ENCODE results near the gene TCEA2.

The TCEA2 gene

GRCh38 chr20:64067733-64068307 is 4.8 kb downstream of the TCEA2 start:
- H3K27me3 ChIP-seq (replicated peaks; ENCODE audit: control insufficient read depth, insufficient read depth, low read length, poor library complexity, severe bottlenecking), result no peaks in the 10 kb centered on the region
- H3K4me3 ChIP-seq (ENCODE audit: insufficient read depth, low read depth, low read length, poor library complexity, severe bottlenecking), result no peak overlapping the region
- H3K9me3 ChIP-seq (ENCODE audit: control insufficient read depth, low read length), result no peaks in the 10 kb centered on the region
- H3K27ac ChIP-seq (ENCODE audit: insufficient read depth, low read length, poor library complexity, severe bottlenecking), result no peak overlapping the region
- no peak for DNase-seq
- H3K36me3 ChIP-seq (ENCODE audit: control insufficient read depth, insufficient read depth, low read length), result peaks cover 10% of the 10 kb centered on the region
- peaks cover 48% of the 10 kb centered on the region for H3K4me1 ChIP-seq (ENCODE audit: control insufficient read depth, insufficient read depth, low read length, poor library complexity, severe bottlenecking)

GRCh38 chr20:64068386-64069208 is 5.6 kb downstream of the TCEA2 start:
- H3K4me1 ChIP-seq (ENCODE audit: control insufficient read depth, insufficient read depth, low read length, poor library complexity, severe bottlenecking), result peaks cover 43% of the 10 kb centered on the region

GRCh38 chr20:64069209-64069613 is 6.2 kb downstream of the TCEA2 start:
- Histone ChIP-seq H3K27ac (ENCODE audit: insufficient read depth, low read length, poor library complexity, severe bottlenecking) (no peak overlapping the region), H3K4me3 (ENCODE audit: insufficient read depth, low read depth, low read length, poor library complexity, severe bottlenecking) (no peak overlapping the region), H3K9me3 (ENCODE audit: control insufficient read depth, low read length) (no peaks in the 10 kb centered on the region), H3K4me1 (ENCODE audit: control insufficient read depth, insufficient read depth, low read length, poor library complexity, severe bottlenecking) (peaks cover 36% of the 10 kb centered on the region), H3K27me3 (replicated peaks; ENCODE audit: control insufficient read depth, insufficient read depth, low read length, poor library complexity, severe bottlenecking) (no peaks in the 10 kb centered on the region), H3K36me3 (ENCODE audit: control insufficient read depth, insufficient read depth, low read length) (peaks cover 24% of the 10 kb centered on the region)
- no peak for DNase-seq

More at GRCh38 chr20:64068386-64069208, 5.6 kb downstream of the TCEA2 start:
- DNase-seq, result no peak
- H3K4me3 ChIP-seq (ENCODE audit: insufficient read depth, low read depth, low read length, poor library complexity, severe bottlenecking), result no peak overlapping the region
- H3K9me3 ChIP-seq (ENCODE audit: control insufficient read depth, low read length), result no peaks in the 10 kb centered on the region
- H3K27ac ChIP-seq (ENCODE audit: insufficient read depth, low read length, poor library complexity, severe bottlenecking), result no peak overlapping the region
- peaks cover 18% of the 10 kb centered on the region for H3K36me3 ChIP-seq (ENCODE audit: control insufficient read depth, insufficient read depth, low read length)
- H3K27me3 ChIP-seq (replicated peaks; ENCODE audit: control insufficient read depth, insufficient read depth, low read length, poor library complexity, severe bottlenecking), result no peaks in the 10 kb centered on the region

GRCh38 chr20:64069614-64070243 is 6.7 kb downstream of the TCEA2 start:
- no peaks in the 10 kb centered on the region for H3K27me3 ChIP-seq (replicated peaks; ENCODE audit: control insufficient read depth, insufficient read depth, low read length, poor library complexity, severe bottlenecking)
- H3K4me1 ChIP-seq (ENCODE audit: control insufficient read depth, insufficient read depth, low read length, poor library complexity, severe bottlenecking), result peaks cover 31% of the 10 kb centered on the region
- H3K27ac ChIP-seq (ENCODE audit: insufficient read depth, low read length, poor library complexity, severe bottlenecking), result no peak overlapping the region
- no peak overlapping the region for H3K4me3 ChIP-seq (ENCODE audit: insufficient read depth, low read depth, low read length, poor library complexity, severe bottlenecking)
- peaks cover 29% of the 10 kb centered on the region for H3K36me3 ChIP-seq (ENCODE audit: control insufficient read depth, insufficient read depth, low read length)
- no peaks in the 10 kb centered on the region for H3K9me3 ChIP-seq (ENCODE audit: control insufficient read depth, low read length)
- DNase-seq, result no peak

GRCh38 chr20:64070244-64070993 is 7.4 kb downstream of the TCEA2 start:
- no peak overlapping the region for H3K4me3 ChIP-seq (ENCODE audit: insufficient read depth, low read depth, low read length, poor library complexity, severe bottlenecking)
- peaks cover 27% of the 10 kb centered on the region for H3K4me1 ChIP-seq (ENCODE audit: control insufficient read depth, insufficient read depth, low read length, poor library complexity, severe bottlenecking)
- peaks cover 36% of the 10 kb centered on the region for H3K36me3 ChIP-seq (ENCODE audit: control insufficient read depth, insufficient read depth, low read length)
- DNase-seq, result no peak
- no peaks in the 10 kb centered on the region for H3K9me3 ChIP-seq (ENCODE audit: control insufficient read depth, low read length)
- no peaks in the 10 kb centered on the region for H3K27me3 ChIP-seq (replicated peaks; ENCODE audit: control insufficient read depth, insufficient read depth, low read length, poor library complexity, severe bottlenecking)
- H3K27ac ChIP-seq (ENCODE audit: insufficient read depth, low read length, poor library complexity, severe bottlenecking), result no peak overlapping the region

GRCh38 chr20:64071341-64072332 is 8.6 kb downstream of the TCEA2 start:
- H3K4me3 ChIP-seq (ENCODE audit: insufficient read depth, low read depth, low read length, poor library complexity, severe bottlenecking), result no peak overlapping the region
- no peaks in the 10 kb centered on the region for H3K9me3 ChIP-seq (ENCODE audit: control insufficient read depth, low read length)
- no peak overlapping the region for H3K27ac ChIP-seq (ENCODE audit: insufficient read depth, low read length, poor library complexity, severe bottlenecking)
- DNase-seq, result no peak
- peaks cover 45% of the 10 kb centered on the region for H3K36me3 ChIP-seq (ENCODE audit: control insufficient read depth, insufficient read depth, low read length)
- peaks cover 20% of the 10 kb centered on the region for H3K4me1 ChIP-seq (ENCODE audit: control insufficient read depth, insufficient read depth, low read length, poor library complexity, severe bottlenecking)
- no peaks in the 10 kb centered on the region for H3K27me3 ChIP-seq (replicated peaks; ENCODE audit: control insufficient read depth, insufficient read depth, low read length, poor library complexity, severe bottlenecking)

GRCh38 chr20:64072498-64073063 is 9.6 kb downstream of the TCEA2 start:
- Histone ChIP-seq H3K9me3 (ENCODE audit: control insufficient read depth, low read length) (no peaks in the 10 kb centered on the region), H3K4me1 (ENCODE audit: control insufficient read depth, insufficient read depth, low read length, poor library complexity, severe bottlenecking) (peaks cover 19% of the 10 kb centered on the region), H3K36me3 (ENCODE audit: control insufficient read depth, insufficient read depth, low read length) (peaks cover 45% of the 10 kb centered on the region), H3K27ac (ENCODE audit: insufficient read depth, low read length, poor library complexity, severe bottlenecking) (no peak overlapping the region), H3K27me3 (replicated peaks; ENCODE audit: control insufficient read depth, insufficient read depth, low read length, poor library complexity, severe bottlenecking) (no peaks in the 10 kb centered on the region), H3K4me3 (ENCODE audit: insufficient read depth, low read depth, low read length, poor library complexity, severe bottlenecking) (no peak overlapping the region)
- DNase-seq, result no peak

- Histone ChIP-seq H3K4me1 (ENCODE audit: control insufficient read depth, insufficient read depth, low read length, poor library complexity, severe bottlenecking) (peaks cover 22% of the 10 kb centered on the region), H3K9me3 (ENCODE audit: control insufficient read depth, low read length) (no peaks in the 10 kb centered on the region), H3K36me3 (ENCODE audit: control insufficient read depth, insufficient read depth, low read length) (peaks cover 45% of the 10 kb centered on the region), H3K27ac (ENCODE audit: insufficient read depth, low read length, poor library complexity, severe bottlenecking) (no peak overlapping the region), H3K27me3 (replicated peaks; ENCODE audit: control insufficient read depth, insufficient read depth, low read length, poor library complexity, severe bottlenecking) (no peaks in the 10 kb centered on the region), H3K4me3 (ENCODE audit: insufficient read depth, low read depth, low read length, poor library complexity, severe bottlenecking) (no peak overlapping the region)
- DNase-seq, result no peak
Measured at GRCh38 chr20:64073476-64074183, 10.6 kb downstream of the TCEA2 start.

Measured in effector memory CD4-positive, alpha-beta T cell (primary cell).